Measurements from ENCODE around the gene CPNE5.

The CPNE5 gene

GRCh38 chr6:36791085-36791484 is 48.2 kb downstream of the CPNE5 start:
- no peak for ATAC-seq

- ATAC-seq = no peak
These were observed 50.5 kb downstream of the CPNE5 start for GRCh38 chr6:36788768-36789167.

- no peak for ATAC-seq
These were observed 51.1 kb downstream of the CPNE5 start for GRCh38 chr6:36788186-36788585.

GRCh38 chr6:36787210-36787609 is 52.0 kb downstream of the CPNE5 start:
- no peak for ATAC-seq

- ATAC-seq = no peak
These were observed 53.1 kb downstream of the CPNE5 start for GRCh38 chr6:36786055-36786675.

GRCh38 chr6:36784376-36784636 is 54.9 kb downstream of the CPNE5 start:
- ATAC-seq = no peak

GRCh38 chr6:36783603-36784375 is 55.5 kb downstream of the CPNE5 start:
- no peak for ATAC-seq

- no peak for ATAC-seq
These were observed 57.6 kb downstream of the CPNE5 start for GRCh38 chr6:36781669-36782068.

GRCh38 chr6:36780442-36781177 is 58.6 kb downstream of the CPNE5 start:
- ATAC-seq = no peak

GRCh38 chr6:36779227-36779626 is 60.0 kb downstream of the CPNE5 start:
- ATAC-seq = no peak

GRCh38 chr6:36777801-36778200 is 61.4 kb downstream of the CPNE5 start:
- ATAC-seq = no peak

GRCh38 chr6:36776167-36776566 is 63.1 kb downstream of the CPNE5 start:
- no peak for ATAC-seq

GRCh38 chr6:36774331-36774730 is 64.9 kb downstream of the CPNE5 start:
- no peak for ATAC-seq

- no peak for ATAC-seq
These were observed 66.8 kb downstream of the CPNE5 start for GRCh38 chr6:36772397-36772796.

GRCh38 chr6:36771145-36771544 is 68.1 kb downstream of the CPNE5 start:
- ATAC-seq = no peak

GRCh38 chr6:36769676-36770499 is 69.4 kb downstream of the CPNE5 start:
- ATAC-seq = peak; percentile 36 to 46

GRCh38 chr6:36769183-36769675 is 70.0 kb downstream of the CPNE5 start:
- peak in 1 of 2 donors; percentile 8 for ATAC-seq

GRCh38 chr6:36766399-36766945 is 72.8 kb downstream of the CPNE5 start:
- ATAC-seq = no peak

- ATAC-seq = peak; percentile 82 to 88
These were observed 73.4 kb downstream of the CPNE5 start for GRCh38 chr6:36765594-36766398.

- ATAC-seq = no peak
These were observed 74.1 kb downstream of the CPNE5 start for GRCh38 chr6:36765190-36765589.

GRCh38 chr6:36762123-36762522 is 77.1 kb downstream of the CPNE5 start:
- no peak for ATAC-seq
